ENCODE data around the gene HELZ.
A peak's percentile ranks its signal among the peaks of the same experiment; 100 is the strongest.
"Not testable (repeated sequence)": the region's sequence is repeated elsewhere in the genome, so short reads cannot be mapped to it uniquely, and the experiment has no call there.

The HELZ gene

DNA sequence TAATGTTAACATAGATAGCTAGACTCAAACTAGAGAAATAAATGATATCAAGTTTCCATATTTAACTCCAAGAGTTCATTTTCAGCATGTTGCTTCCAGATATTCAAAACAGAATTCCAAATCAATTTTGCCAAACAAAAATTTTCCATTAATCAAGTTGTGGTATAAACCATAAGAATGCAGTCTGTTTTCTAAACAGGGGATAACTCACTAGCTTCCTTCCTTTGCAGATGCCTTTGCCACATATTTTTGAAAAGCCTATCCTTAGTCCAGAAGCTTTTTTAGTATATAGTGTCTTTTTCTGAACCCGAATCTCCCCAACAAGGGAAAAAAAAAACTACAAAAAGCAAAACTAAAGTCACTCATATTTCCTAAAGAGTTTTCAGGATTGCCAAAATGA, 61.5 kb downstream of the HELZ start:
- DNase-seq, result no peak

DNA sequence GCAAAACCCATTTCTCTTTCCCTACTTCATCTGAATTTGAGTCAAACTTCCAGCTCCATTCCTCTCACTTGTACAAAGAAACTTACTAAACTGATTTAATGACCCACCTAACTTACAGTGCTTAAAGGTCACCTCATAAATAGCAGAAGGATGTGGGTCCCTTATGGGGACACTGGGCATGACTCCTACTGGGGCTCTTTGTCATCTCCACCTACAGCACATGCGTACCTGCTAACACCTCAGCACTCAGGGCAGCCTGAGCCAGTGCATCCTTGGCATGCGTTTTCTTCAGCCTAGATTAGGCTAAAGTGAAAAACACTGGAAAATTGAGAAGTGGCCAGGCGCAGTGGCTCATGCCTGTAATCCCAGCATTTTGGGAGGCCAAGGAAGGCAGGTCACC, 63.2 kb downstream of the HELZ start:
- DNase-seq, result no peak

DNA sequence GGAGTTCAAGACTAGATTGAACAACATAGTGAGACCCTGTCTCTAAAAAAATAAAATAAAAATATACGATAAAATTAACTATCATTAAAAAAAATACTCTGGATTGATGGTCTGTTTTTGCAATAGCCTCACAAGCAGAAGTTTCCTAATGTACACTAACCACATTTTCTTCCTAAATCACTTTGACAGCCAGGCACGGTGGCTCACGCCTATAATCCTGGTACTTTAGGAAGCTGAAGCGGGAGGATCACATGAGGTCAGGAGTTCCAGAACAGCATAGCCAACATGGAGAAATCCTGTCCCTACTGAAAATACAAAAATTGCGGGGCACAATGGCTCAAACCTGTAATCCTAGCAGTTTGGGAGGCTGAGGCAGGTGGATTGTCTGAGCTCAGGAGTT, 64.7 kb downstream of the HELZ start:
- no peak for DNase-seq

DNA sequence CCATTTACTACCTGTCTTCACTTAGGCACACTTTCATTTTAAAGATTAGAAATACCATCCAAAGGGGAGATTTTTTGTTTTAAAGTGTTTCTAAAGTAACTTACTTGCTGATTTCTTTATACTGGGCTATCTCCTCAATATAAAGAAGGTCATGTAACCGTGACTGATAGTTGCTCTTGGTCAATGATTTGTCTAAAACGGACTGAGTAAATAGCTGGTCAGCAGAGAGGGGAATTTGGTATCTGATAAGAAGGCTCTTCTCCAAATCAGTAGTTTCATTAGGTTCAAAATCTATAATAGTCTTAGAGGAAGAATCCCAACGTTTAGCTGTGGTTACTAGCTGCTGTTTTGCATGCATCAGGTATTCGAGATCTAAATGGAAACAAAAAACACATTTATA, 66.4 kb downstream of the HELZ start:
- DNase-seq, result no peak

DNA sequence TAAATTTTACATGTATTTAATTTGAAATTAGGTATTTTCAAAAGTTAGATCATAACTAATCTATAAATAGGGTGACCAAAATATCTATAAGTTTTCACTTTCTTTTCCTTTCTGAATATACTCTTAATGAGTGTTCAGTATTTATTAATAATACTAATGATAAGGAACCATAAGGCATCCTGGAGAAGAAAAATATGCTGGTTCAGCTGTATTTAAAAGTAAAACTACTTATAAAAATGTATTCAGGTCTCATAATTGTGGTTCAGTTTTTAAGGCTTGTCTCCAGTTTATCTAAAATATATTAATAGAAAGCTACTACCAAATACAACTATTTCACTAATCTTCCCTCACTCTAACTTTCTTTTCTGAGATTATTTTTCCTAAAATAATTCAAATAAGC, 67.3 kb downstream of the HELZ start:
- no peak for DNase-seq

DNA sequence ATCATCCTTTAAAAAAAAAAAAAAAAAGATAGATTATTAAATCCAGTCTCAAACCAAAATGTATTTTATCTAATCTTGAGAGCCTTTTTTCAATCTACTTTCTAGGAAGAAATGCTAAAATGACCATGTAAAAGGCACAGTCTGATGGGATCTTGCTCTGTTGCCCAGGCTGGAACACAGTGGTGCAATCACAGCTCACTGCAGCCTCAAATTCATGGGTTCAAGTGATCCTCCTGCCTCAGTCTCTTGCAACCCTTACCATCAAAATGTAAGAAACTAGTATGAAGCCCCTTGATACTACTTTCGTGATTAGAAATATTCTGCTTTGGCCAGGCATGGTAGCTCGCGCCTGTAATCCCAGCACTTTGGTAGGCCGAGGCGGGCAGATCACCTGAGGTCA, 70.8 kb downstream of the HELZ start:
- no peak for DNase-seq

DNA sequence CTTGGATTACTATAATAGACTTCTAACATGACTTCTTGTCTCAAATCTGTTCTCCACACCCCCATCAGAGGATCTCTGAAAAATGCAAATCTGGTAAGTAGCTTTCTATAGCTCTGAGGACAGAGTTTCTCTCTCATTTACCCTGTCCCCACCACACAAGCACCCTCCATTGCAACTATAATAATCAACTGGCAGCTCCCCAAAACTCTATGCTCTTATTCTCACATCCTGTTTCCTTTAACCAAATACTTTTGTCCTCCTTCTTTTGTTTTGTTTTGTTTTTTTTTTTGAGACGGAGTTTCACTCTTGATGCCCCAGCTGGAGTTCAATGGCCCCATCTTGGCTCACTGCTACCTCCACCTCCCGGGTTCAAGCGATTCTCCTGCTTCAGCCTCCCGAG, 73.4 kb downstream of the HELZ start:
- no peak for DNase-seq

DNA sequence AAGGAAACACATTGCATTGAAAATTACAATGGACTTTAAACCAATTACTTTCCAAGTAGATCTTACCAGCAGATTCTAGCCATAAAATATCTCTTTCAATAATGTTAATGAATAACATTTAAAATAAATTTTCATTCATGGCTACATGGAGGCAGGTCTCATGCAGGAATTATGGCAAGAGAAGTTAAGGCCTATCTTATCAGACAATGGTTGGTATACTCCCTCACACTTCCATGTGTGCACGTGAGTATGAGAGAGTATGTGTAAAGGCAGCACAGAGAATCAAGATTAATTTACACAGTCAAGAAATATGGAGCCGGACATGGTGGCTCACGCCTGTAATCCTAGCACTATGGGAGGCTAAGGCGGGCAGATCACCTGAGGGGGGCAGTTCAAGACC, 76.5 kb downstream of the HELZ start:
- no peak for DNase-seq

DNA sequence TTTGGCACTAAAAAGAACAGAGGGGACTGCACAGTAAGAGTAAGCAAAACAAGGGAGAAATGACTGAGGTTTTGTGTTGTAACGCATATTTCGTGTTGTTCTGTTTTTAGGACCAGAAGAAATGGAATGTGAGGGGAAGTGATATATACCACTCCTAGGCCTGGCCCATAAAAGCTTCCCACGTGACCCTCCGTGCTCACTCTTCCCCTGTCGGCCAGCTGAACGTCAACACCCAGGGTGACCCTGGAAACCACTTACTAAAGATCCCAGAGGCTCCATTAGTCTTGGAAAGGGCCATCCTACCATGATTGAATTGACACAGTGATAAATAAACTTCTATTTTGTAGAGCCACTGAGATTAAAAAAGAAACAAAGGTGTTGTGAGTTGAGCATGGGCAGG, 79.8 kb downstream of the HELZ start:
- DNase-seq, result no peak

DNA sequence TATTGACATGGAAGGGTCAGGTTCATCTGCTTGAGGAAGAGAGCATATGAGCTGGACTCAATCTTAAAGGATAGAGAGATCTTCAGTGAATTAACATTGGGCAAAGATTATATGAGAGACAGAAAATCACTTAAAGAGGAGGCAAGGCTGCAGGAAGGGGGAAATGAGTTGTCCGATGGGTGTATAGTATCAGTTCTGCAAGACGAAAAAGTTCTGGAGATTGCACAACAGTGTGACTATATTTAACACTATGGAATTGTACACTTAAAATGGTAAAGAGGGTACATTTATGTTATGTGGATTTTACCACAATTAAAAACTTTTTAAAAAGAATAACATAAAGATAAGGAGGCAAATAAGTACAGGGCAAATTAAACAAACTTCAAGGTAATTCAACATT, 80.7 kb downstream of the HELZ start:
- no peak for DNase-seq

DNA sequence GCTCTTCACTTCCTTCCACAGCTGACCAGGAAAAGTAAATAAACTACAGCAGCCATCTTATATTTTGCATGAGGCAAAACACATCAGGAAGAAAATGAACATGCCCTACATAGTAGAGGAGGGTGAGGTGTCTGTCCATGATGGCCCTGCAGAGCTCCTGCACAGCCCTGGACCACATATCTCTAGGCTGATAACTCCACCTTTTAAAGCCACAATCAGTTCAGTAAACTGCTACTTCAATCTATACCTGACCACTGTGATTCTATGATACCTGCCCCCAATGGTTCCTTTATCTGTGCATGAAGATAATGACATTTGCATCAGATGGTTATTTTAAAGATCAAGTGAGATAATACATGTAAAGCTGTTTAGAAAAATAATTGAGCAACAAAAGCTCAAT, 82.2 kb downstream of the HELZ start:
- DNase-seq, result no peak

DNA sequence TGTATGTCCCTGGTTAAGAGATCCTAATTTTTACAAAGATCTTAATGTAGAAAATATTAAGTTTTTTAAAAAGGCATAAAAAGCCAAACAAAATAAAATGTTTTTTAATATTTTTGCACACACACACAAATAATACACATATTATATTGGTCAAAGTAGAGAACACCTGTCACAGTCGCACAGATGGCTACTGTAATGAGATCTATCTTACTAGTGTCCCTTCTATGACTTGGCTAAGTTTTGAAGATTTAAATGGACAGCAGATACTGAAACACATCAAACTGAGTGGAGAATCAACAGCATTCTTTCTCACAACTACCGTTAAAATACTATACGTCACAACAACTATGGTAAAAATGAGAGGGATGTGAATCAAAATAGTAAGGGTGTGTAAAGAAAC, 83.4 kb downstream of the HELZ start:
- DNase-seq, result no peak

DNA sequence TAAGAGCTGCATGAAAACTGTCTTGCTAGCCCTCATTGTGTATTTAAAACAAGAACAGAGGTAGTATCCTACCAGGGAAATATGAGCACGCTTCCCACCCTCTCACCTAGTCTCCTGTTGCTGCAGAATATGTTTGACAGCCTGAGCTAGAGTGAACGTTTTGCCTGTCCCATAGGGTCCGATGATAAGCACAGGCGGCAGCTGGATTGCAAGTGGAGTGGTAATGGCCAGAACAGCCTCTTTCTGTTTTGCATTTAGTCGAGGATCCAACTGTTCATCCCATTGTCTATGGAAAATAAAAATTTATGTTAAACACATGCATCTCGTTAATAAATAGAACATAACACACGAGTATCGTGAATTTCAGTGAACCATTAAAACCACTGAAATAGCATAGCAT, 84.2 kb downstream of the HELZ start:
- no peak for DNase-seq

DNA sequence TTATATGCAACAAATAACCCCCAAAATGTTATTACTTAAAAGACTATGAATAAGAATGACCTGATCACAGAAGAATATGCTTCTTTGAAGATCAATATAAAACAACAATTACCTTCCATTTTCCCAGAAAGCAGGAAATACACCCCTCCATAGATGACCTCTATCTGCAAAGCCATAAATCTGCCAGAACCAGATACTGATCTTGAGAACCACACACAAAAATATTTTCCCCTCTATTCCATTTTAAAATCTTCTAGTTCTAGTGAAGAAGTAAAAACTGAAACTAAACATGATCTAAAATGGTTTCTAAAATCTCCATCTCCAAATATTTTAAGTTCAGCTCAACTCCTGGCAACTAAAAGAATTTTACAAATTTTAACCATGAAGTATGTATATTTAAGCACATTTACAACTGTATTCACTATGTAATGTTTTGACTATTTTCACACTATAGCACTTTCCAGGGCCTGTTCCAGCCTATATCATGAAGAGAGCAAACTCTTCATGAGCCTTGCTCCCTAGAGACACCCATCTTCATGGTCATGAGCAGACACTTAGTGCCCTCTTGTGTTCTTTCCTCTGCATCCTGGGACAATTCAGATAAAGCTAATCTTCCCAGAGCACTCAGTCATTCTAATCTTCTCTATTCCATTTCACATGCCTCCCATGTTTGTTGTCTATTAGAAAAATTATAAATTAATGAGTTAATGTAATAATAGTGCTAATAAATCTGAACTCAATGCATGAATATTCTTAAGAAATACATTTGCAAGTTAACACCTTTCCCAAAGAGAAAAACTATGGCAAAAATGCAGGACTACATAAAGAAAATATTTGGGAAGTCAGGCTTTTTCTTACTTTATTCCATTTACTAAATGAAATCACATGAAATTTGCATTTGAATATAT, 87.0 kb downstream of the HELZ start:
- peak in 1 of 2 experiments; percentile 1 for DNase-seq

DNA sequence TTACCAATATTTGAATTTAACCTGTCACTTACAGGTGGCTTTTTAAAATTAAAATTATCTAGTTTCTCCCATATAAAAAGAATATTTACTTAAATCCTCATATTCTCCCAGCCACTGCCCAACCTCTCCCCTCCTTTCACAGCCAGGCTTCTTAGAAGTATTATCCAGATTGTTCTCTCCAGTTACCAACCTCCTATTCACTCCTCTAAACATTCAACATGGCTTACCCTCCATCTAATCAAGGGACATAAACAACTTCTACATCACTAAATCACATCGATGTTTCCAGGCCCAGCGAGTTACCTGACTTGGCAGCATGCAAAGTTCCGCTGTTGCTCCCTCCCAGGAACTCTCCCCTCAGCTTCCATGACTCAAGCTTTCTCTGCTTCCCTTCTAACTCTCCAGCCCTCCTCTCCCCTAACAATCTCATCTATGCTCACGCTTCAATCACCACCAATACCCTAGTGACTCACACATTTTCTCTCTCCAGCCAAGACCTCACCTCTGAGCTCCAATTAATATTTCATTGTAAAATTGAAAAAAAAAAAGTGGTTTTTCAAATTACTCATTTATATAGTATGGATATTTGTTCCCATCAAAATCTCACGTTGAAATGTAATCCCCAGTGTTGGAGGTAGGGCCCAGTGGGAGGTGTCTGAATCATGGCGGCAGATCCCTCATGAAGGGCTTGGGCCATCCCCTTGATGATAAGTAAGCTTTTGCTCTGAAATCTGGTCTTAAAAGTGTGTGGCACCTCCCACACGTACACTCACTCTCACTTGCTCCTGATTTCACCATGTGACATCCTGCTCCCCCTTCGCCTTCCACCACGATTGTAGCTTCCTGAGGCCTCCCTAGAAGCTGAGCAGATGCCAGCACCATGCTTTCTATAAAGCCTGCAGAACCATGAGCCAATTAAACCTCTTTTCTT, 88.5 kb downstream of the HELZ start:
- DNase-seq, result no peak

DNA sequence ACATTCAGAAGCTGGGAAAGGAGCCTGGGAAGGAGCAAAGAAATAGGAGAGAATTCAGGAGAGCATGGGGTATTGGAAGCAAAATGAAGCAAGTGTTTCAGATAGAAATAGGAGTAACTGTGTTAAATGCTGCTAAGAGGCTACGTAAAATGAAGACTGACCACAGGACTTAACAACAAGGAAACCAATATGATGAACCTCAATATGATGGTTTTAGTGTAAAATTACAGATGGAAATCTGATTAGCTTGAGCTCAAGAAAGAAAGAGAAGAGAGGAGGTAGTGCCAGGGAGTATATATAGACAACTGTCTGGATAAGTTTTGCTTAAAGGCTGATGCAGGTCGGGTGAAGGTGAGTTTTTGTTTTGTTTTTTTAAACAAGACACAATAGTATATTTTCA, 92.2 kb downstream of the HELZ start:
- no peak for DNase-seq

DNA sequence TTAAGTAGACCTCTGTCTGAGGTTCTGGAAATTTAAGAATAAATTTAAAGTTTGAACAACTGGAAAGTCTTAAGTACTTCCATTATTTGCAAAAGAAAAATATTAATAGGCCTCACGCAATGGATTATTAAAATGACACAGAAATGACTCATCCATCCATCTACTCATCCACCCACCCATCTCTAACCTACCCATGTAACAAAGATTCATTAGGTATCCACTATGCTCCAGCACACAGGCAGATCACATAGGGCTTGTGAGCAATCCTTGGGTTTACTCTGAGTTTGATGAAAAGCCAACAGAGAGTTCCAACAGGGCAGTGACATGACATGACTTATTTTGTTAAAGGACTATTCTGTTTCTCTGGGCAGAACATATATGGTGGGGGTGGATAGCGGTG, 93.3 kb downstream of the HELZ start:
- no peak for DNase-seq

DNA sequence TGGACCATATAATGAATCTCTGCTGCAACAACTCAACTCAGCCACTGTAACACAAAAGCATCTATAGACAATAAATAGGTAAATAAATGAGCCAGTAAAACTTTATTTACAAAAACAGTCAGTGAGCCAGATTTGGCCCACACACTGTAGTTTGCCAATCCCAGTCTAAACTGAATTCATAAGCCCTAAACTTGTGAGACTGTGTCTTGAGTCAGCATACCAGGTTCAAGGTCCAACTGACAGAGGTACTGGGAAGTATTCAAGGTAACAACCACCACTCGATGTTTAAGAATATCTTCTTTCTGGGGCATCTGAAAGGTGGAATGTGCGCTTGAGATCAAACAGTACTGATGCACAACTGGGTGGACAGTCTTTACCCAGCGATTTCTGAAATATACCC, 94.2 kb downstream of the HELZ start:
- no peak for DNase-seq

DNA sequence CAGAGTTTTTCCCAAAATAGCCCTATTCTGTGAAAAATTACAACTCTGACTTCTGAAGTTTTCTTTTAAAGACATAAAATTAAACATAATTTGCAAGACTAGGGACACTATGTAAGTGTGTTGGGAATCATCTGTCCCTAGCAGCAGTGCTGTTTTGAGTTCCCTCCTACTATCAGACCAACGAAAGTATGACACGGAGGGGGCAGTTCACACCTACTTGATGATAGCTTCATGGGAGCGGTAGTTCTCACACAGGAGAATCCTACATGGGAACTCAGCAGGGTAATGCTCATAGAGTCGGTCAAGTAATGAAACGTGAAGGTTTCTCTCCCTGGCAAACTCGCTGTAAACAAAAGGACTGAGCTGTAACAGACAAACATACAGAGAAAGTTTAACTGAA, 96.6 kb downstream of the HELZ start:
- DNase-seq, result no peak

DNA sequence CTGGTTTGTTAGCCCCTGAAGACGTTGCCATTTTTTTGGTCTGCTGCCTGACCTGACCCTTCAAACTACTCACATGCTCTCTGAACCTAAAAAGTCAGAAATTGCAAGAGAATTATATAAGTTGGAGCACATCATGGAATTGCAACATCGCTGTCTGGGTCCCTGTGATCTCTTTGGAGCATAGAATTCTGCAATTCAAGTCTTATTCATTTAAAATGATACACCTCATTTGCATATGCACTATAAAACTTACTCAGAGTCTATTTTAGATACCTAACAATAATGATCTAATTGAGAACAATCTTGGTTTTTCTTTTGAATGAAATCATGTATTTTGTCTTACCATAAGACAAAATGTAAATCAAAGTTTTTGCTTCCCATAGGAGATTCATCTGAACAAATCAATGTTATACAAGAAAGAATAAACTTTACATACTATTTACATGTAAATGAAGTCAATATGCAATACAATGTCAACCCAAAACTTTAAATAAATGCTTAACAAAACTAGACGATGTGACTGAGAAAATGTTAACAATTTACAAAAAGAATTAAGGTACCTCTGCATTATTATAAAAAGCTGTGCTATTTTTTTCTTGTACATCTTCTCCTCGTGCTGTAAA, 99.7 kb downstream of the HELZ start:
- DNase-seq, result no peak

DNA sequence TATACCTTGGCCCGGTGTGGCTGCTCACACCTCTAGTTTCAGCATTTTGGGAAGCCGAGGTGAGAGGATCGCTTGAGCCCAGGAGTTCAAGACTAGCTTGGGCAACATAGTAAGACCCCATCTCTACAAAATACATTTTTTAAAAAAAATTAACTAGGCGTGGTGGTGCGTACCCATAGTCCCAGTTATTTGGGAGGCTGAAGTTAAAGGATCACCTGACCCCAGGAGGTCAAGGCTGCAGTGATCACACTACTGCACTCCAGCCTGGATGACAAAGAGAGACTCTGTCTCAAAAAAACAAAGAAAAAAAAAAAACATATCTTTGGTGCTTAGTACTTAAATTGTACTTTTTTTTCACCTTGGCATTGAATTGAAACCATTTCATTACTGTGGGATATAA, 101.7 kb downstream of the HELZ start:
- no peak for DNase-seq

DNA sequence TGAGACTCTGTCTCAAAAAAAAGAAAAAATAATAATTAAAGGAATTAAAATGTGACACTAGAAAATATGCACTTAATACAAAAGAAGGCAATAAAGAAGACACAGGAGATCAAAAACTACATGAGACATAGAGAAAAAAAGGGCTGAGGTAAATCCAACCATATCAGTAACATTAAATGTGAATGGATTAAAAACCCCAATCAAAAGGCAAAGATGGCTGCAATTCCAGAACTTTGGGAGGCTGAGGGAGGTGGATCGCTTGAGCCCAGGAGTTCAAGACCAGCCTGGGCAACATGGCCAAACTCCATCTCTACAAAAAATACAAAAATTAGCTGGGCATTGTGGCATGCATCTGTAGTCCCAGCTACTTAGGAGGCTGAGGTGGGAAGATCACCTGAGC, 103.0 kb downstream of the HELZ start:
- DNase-seq, result not testable (repeated sequence)

DNA sequence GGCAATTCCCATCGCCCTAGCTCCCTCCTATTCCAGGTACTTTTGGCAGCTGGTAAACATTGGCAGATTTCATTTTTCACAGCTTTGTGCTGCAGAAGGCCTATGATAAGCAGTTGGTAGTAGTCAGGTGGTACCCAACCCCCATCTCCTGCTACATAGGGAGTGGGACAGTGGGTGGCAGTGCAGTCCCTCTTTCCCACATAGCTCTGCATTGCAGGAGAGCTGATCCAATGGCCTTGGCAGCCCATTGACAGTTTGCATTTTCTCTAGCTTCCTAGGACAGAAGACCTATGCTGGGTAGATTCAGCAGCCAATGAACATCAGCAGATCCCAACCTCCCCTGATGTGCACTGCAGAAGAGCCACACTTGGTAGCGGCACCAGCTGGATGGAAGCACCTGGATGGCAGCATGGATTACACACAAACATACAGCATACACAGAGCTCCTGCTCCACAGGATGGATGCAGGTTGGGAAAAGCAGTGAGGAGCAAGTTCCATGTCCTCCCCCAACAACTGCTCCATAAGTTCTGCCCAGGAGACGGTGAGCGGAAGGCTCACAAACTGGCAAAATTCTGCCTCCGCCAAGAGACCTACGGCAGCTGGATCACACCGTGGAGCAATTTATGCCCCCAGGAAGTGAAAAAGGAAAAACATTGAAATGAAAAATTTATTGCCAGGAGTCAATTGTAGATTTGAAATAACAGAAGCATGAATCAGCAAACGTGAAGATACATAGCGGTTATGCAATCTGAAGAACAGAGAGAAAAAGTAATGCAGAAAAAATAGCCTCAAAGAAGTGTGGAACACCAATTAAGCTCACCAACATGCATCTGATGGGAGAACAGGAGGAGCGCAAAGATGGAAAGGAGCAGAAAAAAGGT, 105.0 kb downstream of the HELZ start:
- DNase-seq, result no peak

Data from NCI-H187 (cell line).